K562 (cell line): ENCODE measurements around the gene ERICH2. TPM values are rescaled to one million over a fixed set of nuclear protein-coding genes. Genes with fewer than 3 reads are reported as not detected.

Experiments
- CEBPZ ChIP-seq: fragments of 150-350 bp; IDR thresholded peaks from 2 replicates; pipeline ENCODE4 v1.6.1; 2014; ENCODE audit warnings: low read depth, mild to moderate bottlenecking, low read length, borderline replicate concordance
- ELF4 ChIP-seq: fragments of 450-650 bp; formaldehyde crosslinking; IDR thresholded peaks from 2 replicates; pipeline ENCODE4 v1.4.0; 2022; ENCODE audit warnings: missing genetic modification characterization
- ETS2 ChIP-seq: IDR thresholded peaks from 2 replicates; pipeline ENCODE4 v1.6.1; 2016; ENCODE audit warnings: borderline replicate concordance, missing genetic modification characterization, mild to moderate bottlenecking, moderate library complexity, missing compliant biosample characterization; ENCODE audit not compliant: poor library complexity, severe bottlenecking
- KDM5B ChIP-seq: fragments of 200-600 bp; sonication (generic); IDR thresholded peaks from 2 replicates; pipeline ENCODE4 v1.6.1; 2012; ENCODE audit warnings: low read depth, mild to moderate bottlenecking, moderate library complexity, low read length, control low read depth, inconsistent platforms; ENCODE audit not compliant: insufficient replicate concordance
- LARP7 ChIP-seq: fragments of 450-650 bp; IDR thresholded peaks from 2 replicates; pipeline ENCODE4 v1.6.1; 2016
- MCM5 ChIP-seq: fragments of 450-650 bp; IDR thresholded peaks from 2 replicates; pipeline ENCODE4 v1.6.1; 2016; ENCODE audit warnings: low read depth
- MEIS2 ChIP-seq: fragments of 450-650 bp; IDR thresholded peaks from 2 replicates; pipeline ENCODE4 v1.6.1; 2014; ENCODE audit warnings: mild to moderate bottlenecking; ENCODE audit not compliant: partially characterized antibody
- NR2C1 ChIP-seq, 2 experiments: fragments of 450-650 bp; IDR thresholded peaks; 2 replicates each; pipeline ENCODE4 v1.6.1; 2017; ENCODE audit warnings: mild to moderate bottlenecking in 2 of 2, antibody characterized with exemption in 1 of 2, inconsistent platforms in 1 of 2, missing compliant biosample characterization in 1 of 2, missing genetic modification characterization in 1 of 2
- NRF1 ChIP-seq, 2 experiments: fragments of 450-650 bp; IDR thresholded peaks in 1 of 2; conservative IDR thresholded peaks in 1 of 2; 2 replicates each; pipeline ENCODE4 v1.6.1; 2014; ENCODE audit warnings: mild to moderate bottlenecking in 2 of 2
- PTRF ChIP-seq: fragments of 450-650 bp; IDR thresholded peaks from 2 replicates; pipeline ENCODE4 v1.6.1; 2016; ENCODE audit warnings: mild to moderate bottlenecking, missing genetic modification characterization, missing compliant biosample characterization
- RBM39 ChIP-seq: fragments of 200-400 bp; formaldehyde crosslinking; optimal IDR thresholded peaks from 2 replicates; pipeline ENCODE3; 2018; ENCODE audit warnings: low read depth, low read length
- SREBF2 ChIP-seq: sonication (generic); formaldehyde crosslinking; IDR thresholded peaks from 2 replicates; pipeline ENCODE4 v1.4.0; 2020; ENCODE audit warnings: mild to moderate bottlenecking, missing genetic modification reagents
- TBL1XR1 ChIP-seq, 2 experiments: IDR thresholded peaks; 2 replicates each; pipeline ENCODE4 v1.6.1; 2012; ENCODE audit warnings: improper control_type of control experiment in 2 of 2, low read length in 2 of 2, mild to moderate bottlenecking in 1 of 2
- ZNF583 ChIP-seq: fragments of 250-450 bp; sonication (Bioruptor Pico); IDR thresholded peaks from 2 replicates; pipeline ENCODE4 v1.4.0; 2020
- polyA plus RNA-seq, 8 experiments: library from polyadenylated mRNA; depleted of rRNA in 4 of 8; stranded (reverse) in 5 of 8; unstranded in 3 of 8; fragments of >200 nt; fragmentation: Nextera tagmentation in 2 of 8; fragmentation: Illumina TruSeq in 1 of 8; extraction: Ambion mirVana in 2 of 8; extraction: Trizol in 1 of 8; gene quantifications; 2 replicates each; pipeline versions ENCODE4 v1.2.1 to v1.2.3, GENCODE V29; 2011 to 2014; ENCODE audit warnings: inconsistent platforms in 1 of 8, missing spikeins in 1 of 8
- total RNA-seq, 7 experiments: library from RNA; depleted of rRNA in 6 of 7; stranded (reverse); fragments of >200 nt in 6 of 7; fragmentation: Illumina TruSeq in 2 of 7; extraction: Trizol in 2 of 7; gene quantifications; 2 replicates each; pipeline versions ENCODE4 v1.2.1 to v1.2.3, GENCODE V29; 2011 to 2021; ENCODE audit warnings: low replicate concordance in 1 of 7
- TF ChIP-seq, protein P1 (sequence below), 2 experiments: fragments of 450-650 bp in 1 of 2; sonication (generic) in 1 of 2; formaldehyde crosslinking in 1 of 2; IDR thresholded peaks; 2 replicates each; pipeline versions ENCODE4 v1.7.1 to v1.9.0; 2016 to 2022; ENCODE audit warnings: inconsistent platforms in 1 of 2, mild to moderate bottlenecking in 1 of 2, missing genetic modification reagents in 1 of 2

ERICH2 gene
- total and polyA plus RNA-seq, 9 of the 15 experiments (the other 6 are each of a cell fraction or from before 2014, with no cell fraction given), result 0.85 to 2.4 (median 1.6) TPM

DNA sequence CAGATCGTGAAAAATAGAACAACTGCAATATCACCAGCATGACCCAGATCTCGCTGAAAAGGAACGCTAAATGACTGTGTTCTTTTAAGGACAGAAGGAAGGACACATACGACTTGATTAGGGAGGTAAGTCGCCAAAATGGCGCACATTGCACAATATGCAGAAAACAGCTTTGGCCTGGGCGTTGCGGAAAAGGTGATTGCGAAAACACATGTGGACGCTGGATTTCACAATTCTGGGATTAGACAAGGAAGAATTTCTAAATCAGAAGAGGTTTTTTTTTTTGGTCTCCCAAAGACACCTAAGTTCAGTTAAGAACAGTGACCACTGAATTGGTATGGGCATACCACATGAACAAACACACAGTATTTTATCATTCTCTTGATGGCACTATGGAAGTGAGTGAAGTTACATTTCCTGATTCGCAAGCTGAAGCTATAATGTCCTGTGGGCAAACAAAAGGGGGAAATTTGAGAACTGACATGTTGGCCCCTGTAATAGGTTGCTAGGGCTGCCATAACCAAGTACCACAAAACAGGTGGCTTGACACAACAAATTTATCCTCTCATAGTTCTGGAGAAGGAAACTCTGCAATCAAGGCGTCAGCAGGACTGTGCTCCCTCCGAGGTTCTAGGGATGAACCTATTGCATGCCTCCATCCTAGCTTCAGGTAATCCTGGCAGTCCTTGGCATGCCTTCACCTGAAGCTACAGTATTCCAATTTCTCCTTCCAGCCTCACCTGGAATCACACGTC, 25.8 kb upstream of the ERICH2 start (continued):
- TF ChIP-seq, protein P1, sequence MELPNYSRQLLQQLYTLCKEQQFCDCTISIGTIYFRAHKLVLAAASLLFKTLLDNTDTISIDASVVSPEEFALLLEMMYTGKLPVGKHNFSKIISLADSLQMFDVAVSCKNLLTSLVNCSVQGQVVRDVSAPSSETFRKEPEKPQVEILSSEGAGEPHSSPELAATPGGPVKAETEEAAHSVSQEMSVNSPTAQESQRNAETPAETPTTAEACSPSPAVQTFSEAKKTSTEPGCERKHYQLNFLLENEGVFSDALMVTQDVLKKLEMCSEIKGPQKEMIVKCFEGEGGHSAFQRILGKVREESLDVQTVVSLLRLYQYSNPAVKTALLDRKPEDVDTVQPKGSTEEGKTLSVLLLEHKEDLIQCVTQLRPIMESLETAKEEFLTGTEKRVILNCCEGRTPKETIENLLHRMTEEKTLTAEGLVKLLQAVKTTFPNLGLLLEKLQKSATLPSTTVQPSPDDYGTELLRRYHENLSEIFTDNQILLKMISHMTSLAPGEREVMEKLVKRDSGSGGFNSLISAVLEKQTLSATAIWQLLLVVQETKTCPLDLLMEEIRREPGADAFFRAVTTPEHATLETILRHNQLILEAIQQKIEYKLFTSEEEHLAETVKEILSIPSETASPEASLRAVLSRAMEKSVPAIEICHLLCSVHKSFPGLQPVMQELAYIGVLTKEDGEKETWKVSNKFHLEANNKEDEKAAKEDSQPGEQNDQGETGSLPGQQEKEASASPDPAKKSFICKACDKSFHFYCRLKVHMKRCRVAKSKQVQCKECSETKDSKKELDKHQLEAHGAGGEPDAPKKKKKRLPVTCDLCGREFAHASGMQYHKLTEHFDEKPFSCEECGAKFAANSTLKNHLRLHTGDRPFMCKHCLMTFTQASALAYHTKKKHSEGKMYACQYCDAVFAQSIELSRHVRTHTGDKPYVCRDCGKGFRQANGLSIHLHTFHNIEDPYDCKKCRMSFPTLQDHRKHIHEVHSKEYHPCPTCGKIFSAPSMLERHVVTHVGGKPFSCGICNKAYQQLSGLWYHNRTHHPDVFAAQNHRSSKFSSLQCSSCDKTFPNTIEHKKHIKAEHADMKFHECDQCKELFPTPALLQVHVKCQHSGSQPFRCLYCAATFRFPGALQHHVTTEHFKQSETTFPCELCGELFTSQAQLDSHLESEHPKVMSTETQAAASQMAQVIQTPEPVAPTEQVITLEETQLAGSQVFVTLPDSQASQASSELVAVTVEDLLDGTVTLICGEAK (IDR thresholded peaks at IDR 0.05), result peak; percentile 65; the same call in 1 of the 2 replicates
- TF ChIP-seq, protein P1 (CRISPR knock-in tag; IDR thresholded peaks at IDR 0.05), result no peak
- TF ChIP-seq CEBPZ, result no peak
- no peak for TF ChIP-seq ZNF583 (CRISPR knock-in tag)
- no peak for TF ChIP-seq MEIS2
- TF ChIP-seq TBL1XR1 (IDR thresholded peaks at IDR 0.05; ENCODE audit: low read length in 2 of 2), result no peak
- no peak for TF ChIP-seq NR2C1 (IDR thresholded peaks at IDR 0.05)
- no peak for TF ChIP-seq NR2C1 (tag; IDR thresholded peaks at IDR 0.05)
- TF ChIP-seq LARP7, result no peak
- TF ChIP-seq SREBF2 (CRISPR knock-in tag), result no peak
- no peak for TF ChIP-seq ELF4
- TF ChIP-seq KDM5B, result no peak
- no peak for TF ChIP-seq NRF1 (conservative IDR thresholded peaks at IDR 0.05 in 1 of 2, IDR thresholded peaks at IDR 0.05 in 1 of 2)
- TF ChIP-seq PTRF, result no peak
- TF ChIP-seq RBM39, result no peak
- no peak for TF ChIP-seq MCM5
- no peak for TF ChIP-seq ETS2 (tag)
